Activated B cell treated with CpG ODN at 0.5 μM for 24 hours (primary cell): ENCODE measurements around the gene RBBP8NL. TPM values are rescaled to one million over a fixed set of nuclear protein-coding genes. Genes with fewer than 3 reads are reported as not detected.
"Not testable (repeated sequence)": the region's sequence is repeated elsewhere in the genome, so short reads cannot be mapped to it uniquely, and the experiment has no call there.

ENCODE experiments used
- ATAC-seq: fragments of 200-7000 bp; cut with Tn5 transposase; one replicate; pipeline ENCODE4 v1.10.0; 2021; ENCODE audit warnings: low read depth, mild to moderate bottlenecking, moderate library complexity
- CTCF ChIA-PET: fragments of 350-600 bp; sonication (Branson Sonifier 250); formaldehyde crosslinking; loops from one replicate; lab custom pipeline; 2021; ENCODE audit warnings: antibody characterized with exemption; lab: Charles Lee
- POLR2A ChIA-PET: fragments of 350-600 bp; sonication (Branson Sonifier 250); formaldehyde crosslinking; loops from one replicate; lab custom pipeline; 2021; ENCODE audit warnings: antibody characterized with exemption; lab: Charles Lee
- DNase-seq: peaks from one replicate; pipeline ENCODE4 v3.0.0; 2022
- H3K27ac Mint-ChIP-seq: one replicate; pipeline ENCODE4 v1.8.0; 2020; ENCODE audit warnings: mixed read lengths
- H3K27me3 Mint-ChIP-seq: one replicate; pipeline ENCODE4 v1.8.0; 2021; ENCODE audit warnings: mixed read lengths
- H3K36me3 Mint-ChIP-seq: one replicate; pipeline ENCODE4 v1.8.0; 2021; ENCODE audit warnings: low read depth, mixed read lengths
- H3K4me1 Mint-ChIP-seq: one replicate; pipeline ENCODE4 v1.8.0; 2021; ENCODE audit warnings: mixed read lengths
- H3K4me3 Mint-ChIP-seq: one replicate; pipeline ENCODE4 v1.8.0; 2020; ENCODE audit warnings: mild to moderate bottlenecking, mixed read lengths
- H3K9me3 Mint-ChIP-seq: one replicate; pipeline ENCODE4 v1.8.0; 2020; ENCODE audit warnings: mixed read lengths
- intact Hi-C: fragments of 100-400 bp; cut with micrococcal nuclease; formaldehyde crosslinking; loops from one replicate; pipeline ENCODE4 v1.15.1; 2024
- total RNA-seq: library from RNA; stranded (reverse); gene quantifications from 2 replicates; pipeline ENCODE4 v1.2.3, GENCODE V29; 2022
- TF ChIP-seq, protein P1 (sequence below): fragments of 200-600 bp; IDR thresholded peaks from one replicate; pipeline ENCODE4 v1.8.0; 2022; ENCODE audit warnings: antibody characterized with exemption, mild to moderate bottlenecking

RBBP8NL gene
- total RNA-seq, 1 donor from 2014 or later: not detected

DNA sequence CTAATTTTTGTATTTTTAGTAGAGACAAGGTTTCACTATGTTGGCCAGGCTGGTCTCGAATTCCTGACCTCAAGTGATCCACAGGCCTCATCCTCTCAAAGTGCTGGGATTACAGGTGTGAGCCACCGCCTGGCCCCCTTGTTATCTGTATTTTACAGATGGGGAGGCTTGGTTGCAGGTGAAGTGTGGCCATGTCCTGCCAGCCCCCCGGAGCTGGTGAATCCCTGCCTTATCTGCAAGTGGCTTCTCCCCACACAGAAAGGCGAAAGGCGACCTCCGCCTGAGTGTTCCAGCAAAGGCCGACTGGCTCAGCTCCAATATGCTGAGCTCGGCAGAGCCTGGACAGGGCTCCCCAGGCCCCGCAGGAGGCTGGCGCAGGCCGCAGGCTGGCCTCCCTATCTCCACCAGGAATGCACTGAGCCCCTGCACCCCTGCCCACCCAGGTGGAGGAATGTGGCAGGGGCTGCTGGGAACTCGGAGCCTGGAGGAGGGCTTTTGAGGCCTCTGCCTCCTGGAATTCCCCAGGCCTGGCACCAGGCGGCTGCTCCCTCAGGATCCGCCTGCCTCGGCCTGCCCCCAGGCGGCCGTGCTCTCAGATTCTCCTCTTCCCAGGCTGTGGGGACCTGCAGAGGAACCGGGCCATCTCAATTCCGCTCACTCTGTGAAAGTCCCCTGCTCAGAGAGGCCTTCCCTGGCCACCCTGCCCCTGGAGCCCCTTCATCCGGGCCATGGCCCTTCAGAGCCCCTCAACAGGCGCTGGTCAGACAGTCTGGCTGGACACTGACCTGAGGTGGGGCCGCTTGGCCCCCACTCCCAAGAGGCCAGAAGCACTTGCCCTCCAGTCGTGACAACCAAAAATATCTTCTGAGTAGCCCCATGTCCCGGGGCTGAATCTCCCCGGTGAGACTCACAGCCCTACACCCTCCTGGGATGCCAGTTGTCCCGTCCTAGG, 51.0 kb downstream of the RBBP8NL start:
- H3K9me3 Mint-ChIP-seq: no peaks in the 10 kb centered on the region
- TF ChIP-seq, protein P1, sequence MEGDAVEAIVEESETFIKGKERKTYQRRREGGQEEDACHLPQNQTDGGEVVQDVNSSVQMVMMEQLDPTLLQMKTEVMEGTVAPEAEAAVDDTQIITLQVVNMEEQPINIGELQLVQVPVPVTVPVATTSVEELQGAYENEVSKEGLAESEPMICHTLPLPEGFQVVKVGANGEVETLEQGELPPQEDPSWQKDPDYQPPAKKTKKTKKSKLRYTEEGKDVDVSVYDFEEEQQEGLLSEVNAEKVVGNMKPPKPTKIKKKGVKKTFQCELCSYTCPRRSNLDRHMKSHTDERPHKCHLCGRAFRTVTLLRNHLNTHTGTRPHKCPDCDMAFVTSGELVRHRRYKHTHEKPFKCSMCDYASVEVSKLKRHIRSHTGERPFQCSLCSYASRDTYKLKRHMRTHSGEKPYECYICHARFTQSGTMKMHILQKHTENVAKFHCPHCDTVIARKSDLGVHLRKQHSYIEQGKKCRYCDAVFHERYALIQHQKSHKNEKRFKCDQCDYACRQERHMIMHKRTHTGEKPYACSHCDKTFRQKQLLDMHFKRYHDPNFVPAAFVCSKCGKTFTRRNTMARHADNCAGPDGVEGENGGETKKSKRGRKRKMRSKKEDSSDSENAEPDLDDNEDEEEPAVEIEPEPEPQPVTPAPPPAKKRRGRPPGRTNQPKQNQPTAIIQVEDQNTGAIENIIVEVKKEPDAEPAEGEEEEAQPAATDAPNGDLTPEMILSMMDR: no peak
- DNase-seq (no peak), ATAC-seq (no peak)
- H3K27me3 Mint-ChIP-seq: no peaks in the 10 kb centered on the region
- H3K4me1 Mint-ChIP-seq: peaks cover 5% of the 10 kb centered on the region
- no peaks in the 10 kb centered on the region for H3K36me3 Mint-ChIP-seq
- intact Hi-C loops: no loop called here
- H3K4me3 Mint-ChIP-seq: no peak overlapping the region
- ChIA-PET POLR2A (interaction anchor here (1.6 kb wide), 1 partner anchor 10 kb away, joined by 9 read pairs; the partner anchor contains the start of gene RPS21), CTCF (interaction anchor here (1.3 to 2.4 kb wide), 2 partner anchors 74 to 76 kb away, joined by 7 to 11 read pairs; partner anchors contain the start of gene ADRM1)
- H3K27ac Mint-ChIP-seq: no peak overlapping the region

DNA sequence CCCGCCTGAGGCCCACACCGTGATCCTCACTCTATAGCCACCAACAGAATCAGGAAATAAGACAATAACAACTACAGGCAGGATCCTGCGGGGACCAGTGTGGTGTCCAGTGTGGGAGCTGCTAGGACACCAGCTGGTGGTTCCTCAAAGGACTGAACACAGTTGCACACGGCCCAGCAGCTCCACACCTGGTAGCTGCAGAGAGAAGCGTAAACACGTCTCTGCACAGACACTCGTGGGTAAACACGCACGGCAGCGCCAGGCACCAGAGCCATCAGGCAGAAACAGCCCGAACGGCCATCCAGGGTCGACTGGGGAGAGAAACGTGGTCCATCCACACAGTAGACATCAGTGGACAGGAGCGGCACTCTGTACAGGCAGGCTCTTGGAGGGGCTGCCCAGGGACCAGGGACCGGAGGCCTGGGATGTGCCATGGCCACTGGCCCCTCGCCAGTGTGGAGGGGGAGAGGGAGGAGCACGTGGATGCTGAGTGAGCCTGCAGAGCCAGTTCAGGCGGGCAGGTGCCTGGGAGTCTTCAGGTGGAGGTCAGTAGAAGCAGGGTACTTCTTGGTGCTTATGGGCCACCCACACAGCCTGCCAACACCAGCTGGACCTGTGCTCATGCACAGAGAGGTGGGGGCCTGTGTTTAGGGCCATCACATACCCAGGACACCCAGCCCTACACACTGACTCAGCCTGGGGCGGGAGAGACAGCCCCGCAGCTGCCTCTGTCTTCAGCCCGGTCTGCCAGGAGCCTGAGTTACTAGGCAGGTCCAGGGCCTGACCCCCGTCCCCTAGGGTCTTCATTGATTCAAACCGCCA, 52.8 kb downstream of the RBBP8NL start:
- POLR2A ChIA-PET: interaction anchor here (0.6 to 1.6 kb wide), 4 partner anchors 11 to 74 kb away, joined by 3 to 9 read pairs (median 6); partner anchors contain the start of gene RPS21
- CTCF ChIA-PET: interaction anchor here (1.0 to 2.4 kb wide), 3 partner anchors 72 to 242 kb away, joined by 3 to 11 read pairs (median 7); partner anchors contain the start of gene ADRM1
- no peak for ATAC-seq
- Mint-ChIP-seq H3K4me1 (peaks cover 6% of the 10 kb centered on the region), H3K27ac (no peak overlapping the region), H3K36me3 (no peaks in the 10 kb centered on the region), H3K4me3 (no peak overlapping the region), H3K9me3 (no peaks in the 10 kb centered on the region), H3K27me3 (no peaks in the 10 kb centered on the region)
- no peak for DNase-seq
- TF ChIP-seq, protein P1: no peak
- intact Hi-C loops: loop anchor here (2.0 kb wide), 1 partner anchor 72 kb away; the partner anchor contains the start of gene ADRM1

DNA sequence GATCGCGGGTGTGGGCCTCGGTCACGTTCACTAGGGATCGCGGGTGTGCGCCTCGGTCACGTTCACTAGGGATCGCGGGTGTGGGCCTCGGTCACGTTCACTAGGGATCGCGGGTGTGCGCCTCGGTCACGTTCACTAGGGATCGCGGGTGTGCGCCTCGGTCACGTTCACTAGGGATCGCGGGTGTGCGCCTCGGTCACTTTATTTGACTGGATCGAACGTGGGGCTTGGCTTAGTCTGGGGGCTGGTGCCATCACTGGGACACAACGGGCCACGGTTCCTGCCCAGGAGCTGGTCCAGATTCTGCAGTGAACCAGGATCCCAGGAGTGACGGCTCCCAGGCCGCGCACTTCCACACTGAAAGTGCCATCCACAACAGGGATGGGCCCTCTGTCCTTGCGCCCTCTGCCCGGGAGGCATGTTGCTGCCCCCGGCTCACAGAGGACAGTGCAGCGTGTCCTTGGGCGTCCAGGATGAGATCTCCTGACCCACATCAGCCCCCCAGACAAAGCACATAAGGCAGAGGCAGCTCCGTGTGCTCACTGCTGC, 53.6 kb downstream of the RBBP8NL start:
- POLR2A ChIA-PET: interaction anchor here (0.6 kb wide), 1 partner anchor 34 kb away, joined by 6 read pairs; no protein-coding TSS in a partner anchor
- not testable (repeated sequence) for H3K27ac Mint-ChIP-seq, ATAC-seq, H3K4me3 Mint-ChIP-seq, H3K36me3 Mint-ChIP-seq, H3K27me3 Mint-ChIP-seq, H3K9me3 Mint-ChIP-seq, DNase-seq
- H3K4me1 Mint-ChIP-seq: peaks cover 12% of the 10 kb centered on the region
- CTCF ChIA-PET: interaction anchor here (2.4 kb wide), 1 partner anchor 73 kb away, joined by 11 read pairs; no protein-coding TSS in a partner anchor
- intact Hi-C loops: loop anchor here (2.0 kb wide), 1 partner anchor 71 kb away; the partner anchor contains the start of gene ADRM1

DNA sequence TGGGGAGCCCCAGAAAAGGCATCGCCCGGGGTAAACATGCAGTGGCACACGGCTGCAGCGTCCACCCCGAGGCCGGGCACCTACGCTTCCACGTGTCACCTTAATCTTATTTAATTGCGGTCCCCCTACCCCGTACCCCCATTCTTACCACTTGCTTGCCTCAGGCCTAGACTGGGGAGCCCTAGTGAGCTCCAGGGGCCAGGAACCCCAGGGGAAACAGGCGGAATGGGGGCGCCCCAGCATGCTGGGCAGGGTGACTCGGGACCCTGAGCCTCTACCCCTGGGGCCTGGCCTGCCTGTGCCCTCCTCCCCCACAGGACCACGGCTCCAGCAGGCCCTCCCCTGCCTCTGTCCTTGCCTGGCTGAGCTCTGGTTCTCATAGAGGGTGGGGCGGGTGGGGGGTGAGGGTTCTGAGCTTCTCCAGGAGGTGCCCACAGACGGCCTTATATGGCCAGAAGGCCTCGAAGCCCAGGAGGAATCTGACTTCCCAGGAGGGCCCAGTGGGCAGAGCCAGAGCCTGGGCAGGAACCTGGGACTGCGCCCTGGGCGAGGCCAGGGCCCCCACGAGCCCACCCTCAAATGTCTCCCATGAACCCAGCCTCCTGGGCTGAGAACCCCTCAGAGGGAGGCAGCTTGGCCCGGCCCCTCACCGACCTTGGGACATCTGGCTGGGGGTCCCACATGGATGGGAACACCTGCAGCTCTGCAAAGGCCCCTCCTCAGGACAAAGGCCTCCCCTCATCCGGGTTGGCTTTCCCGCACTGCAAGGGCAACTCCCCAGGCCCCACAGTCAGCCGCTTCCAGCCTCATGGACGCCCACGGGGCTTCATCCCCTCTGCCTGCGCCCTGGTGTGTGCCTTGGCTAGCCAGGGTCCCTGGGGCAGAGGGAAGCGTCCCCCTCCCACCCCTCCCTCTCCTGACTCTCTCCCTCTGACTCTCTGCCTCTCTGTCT, 55.0 kb downstream of the RBBP8NL start:
- TF ChIP-seq, protein P1: no peak
- ATAC-seq: no peak
- Mint-ChIP-seq H3K27me3 (peaks cover 2% of the 10 kb centered on the region), H3K36me3 (no peaks in the 10 kb centered on the region), H3K9me3 (no peaks in the 10 kb centered on the region), H3K4me3 (no peak overlapping the region), H3K27ac (no peak overlapping the region), H3K4me1 (peaks cover 17% of the 10 kb centered on the region)
- intact Hi-C loops: no loop called here
- CTCF ChIA-PET: no interaction called here
- POLR2A ChIA-PET: no interaction called here
- no peak for DNase-seq
